IPS DF 4.7 (cell line): ENCODE data around the gene SERINC2.
A peak's percentile ranks its signal among the peaks of the same experiment; 100 is the strongest.
"Not testable (repeated sequence)": the region's sequence is repeated elsewhere in the genome, so short reads cannot be mapped to it uniquely, and the experiment has no call there.

Source experiments
- DNase-seq: peaks from one replicate; pipeline ENCODE4 v3.0.0-alpha.2; 2013; ENCODE audit warnings: low spot score; ENCODE audit errors: extremely low read depth

The SERINC2 gene

DNA sequence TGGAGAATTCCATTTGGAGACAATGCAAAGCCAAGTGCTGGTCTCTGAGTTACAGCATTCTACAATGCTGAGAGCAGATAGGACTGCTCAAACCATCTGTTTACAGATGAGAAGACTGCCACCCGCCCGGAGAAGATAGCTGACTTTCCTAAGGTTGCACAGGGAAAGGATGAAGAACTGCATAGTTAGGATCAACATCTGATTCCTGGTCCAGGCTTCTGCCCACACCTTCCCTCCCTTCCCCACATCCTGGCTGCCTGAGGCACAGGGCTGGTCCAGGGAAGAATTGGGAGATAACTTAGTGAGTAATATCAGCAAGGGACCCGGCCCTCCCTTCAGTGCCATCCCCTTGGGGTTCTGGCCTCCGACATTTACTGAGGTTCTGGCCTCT lies 2.0 kb downstream of the SERINC2 start:
- DNase-seq = no peak

DNA sequence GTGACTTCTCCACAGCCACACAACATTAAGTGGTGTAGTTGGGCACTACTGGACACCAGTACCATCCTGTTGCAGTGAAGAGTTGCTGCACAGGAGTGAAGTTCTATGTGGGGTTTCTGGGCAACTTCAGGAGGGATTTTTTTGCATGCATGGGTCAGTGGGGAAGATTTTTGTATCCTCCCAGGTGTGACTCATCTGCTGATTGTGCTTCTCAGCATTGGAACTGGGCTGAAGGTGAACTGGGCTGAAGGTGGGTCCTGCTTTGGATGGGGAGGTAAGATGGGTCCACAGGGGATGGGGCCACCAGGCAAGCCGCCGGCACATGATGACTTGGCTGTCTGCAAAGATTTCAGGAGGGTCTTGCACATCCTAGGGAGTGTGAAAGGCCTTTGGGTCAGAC lies 2.6 kb downstream of the SERINC2 start:
- no peak for DNase-seq

DNA sequence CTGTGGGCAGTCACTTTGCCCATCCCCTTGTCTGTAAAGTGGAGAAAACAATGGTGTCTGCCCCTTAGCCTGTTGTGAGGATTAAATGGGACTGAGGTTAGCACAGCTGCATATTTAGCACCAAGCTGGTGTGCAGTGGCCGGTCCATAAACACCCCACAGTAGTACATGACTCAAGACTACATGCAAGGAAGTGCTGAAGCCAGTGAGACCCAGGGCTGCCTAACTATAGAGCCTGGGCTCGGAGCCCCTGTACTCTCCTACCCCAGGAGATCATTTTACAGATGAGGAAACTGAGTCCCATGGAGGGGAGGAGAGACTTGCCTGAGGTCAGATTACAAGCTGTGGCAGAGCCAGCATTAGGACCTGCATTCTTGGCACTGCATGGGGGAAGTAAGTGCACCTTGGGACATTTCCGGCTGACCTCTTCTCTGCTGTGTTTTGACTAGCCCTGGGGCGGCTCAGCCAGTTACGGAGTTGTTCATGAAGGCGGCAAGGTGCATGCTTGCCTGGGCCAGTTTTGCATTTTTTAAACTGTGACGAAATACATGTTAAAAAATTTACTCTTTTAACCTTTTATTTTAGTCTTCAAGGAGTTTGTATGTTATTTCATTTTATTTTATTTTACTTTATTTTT lies 3.2 kb downstream of the SERINC2 start:
- DNase-seq = no peak

DNA sequence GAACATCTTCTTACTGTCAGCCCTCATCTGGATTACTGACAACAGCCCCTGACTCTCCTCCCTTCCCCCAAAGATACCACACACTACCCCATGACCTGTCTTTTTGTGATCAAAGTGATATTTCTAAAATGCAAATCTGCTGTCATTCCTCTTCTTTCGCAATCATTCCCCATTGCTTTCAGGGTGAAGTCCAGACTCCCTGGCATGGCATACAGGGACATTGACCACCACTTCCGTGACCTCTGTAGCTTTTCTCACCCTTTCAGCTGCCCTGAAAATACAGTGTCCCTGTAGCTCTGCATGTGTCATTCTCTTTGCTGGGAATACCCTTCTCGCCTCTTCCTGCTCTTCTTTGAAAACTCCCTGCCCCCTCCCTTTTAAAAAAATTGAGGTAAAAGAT lies 4.1 kb downstream of the SERINC2 start:
- DNase-seq = no peak

DNA sequence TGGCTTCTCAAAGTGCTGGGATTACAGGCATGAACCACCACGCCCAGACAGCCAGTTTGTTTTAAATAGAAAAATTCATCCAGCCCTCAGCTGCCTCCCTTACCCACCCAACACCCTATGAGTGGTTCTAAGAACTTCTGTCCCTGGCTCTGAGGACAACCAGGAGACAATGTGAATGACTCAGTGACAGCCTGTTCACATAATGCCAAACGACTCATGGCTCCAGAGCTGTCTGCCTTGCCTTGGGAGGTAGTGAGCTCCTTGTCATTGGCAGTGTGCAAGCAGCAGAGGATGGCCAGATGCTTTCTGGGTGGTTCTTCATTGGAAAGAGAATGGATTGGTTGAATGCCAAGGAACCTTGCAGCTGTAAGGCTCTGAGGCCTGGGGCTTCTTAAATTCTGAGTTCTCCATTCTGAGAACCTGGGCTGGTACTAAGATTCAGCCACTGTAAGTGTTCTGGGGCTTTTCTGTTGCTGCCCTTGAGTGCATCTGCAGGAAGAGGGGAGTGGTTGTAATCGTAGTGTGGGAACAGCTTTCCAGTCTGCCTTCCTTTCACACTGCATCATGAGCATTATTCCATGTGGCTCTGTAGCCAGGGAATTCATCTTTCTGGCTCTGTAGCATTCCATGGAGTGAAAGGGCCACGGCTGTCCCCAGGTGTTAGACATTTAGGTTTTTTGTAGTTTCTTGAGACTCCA lies 5.8 kb downstream of the SERINC2 start:
- DNase-seq = no peak

DNA sequence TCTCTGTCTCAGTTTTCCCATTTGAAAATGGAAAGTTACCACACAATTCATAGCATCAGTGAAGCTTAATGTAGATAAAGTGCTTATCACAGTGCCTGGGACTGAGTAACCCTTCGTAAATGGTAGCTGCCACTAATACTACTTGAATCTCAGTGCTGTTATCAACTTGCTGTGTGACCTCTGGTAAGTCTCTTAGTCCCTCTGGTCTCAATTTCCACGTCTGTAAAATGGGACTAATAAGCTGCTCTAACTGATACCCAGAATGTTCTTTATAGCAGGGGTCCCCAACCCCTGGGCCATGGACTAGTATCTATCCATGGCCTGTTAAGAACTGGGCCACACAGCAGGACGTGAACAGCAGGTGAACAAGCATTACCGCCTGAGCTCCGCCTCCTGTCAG lies 7.7 kb downstream of the SERINC2 start:
- no peak for DNase-seq

DNA sequence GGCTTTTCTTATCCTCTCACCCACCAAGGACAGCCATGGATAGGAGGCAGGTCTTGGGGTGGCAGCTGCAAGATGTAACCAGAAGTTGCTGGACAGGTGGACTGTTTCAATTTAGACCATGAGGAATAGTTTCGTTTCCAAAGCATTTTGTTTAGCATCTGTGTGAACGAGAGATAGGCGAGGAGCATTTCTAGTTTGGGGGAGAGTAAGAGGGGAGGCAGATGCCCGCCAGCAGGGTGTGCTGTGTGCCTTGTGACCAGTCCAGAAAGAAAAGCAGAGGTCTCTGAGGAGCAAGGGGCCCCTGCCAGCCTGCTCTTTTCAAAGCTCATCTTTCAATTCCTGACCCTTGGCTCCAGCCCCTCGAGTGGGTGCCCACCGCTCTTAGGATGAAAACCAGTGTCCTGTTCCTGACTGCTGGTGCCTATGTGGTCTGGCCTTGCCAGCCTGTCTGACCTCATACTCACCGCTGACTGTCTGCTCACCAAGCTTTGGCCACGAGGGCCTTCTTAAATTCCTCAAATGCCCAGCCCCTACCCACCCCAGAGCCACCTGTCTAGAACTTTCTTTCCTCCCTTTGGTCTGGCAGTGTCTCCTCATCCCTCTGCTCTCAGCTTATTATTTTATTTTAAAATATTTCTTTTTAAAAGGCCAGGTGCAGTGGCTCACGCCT lies 8.5 kb downstream of the SERINC2 start:
- no peak for DNase-seq

DNA sequence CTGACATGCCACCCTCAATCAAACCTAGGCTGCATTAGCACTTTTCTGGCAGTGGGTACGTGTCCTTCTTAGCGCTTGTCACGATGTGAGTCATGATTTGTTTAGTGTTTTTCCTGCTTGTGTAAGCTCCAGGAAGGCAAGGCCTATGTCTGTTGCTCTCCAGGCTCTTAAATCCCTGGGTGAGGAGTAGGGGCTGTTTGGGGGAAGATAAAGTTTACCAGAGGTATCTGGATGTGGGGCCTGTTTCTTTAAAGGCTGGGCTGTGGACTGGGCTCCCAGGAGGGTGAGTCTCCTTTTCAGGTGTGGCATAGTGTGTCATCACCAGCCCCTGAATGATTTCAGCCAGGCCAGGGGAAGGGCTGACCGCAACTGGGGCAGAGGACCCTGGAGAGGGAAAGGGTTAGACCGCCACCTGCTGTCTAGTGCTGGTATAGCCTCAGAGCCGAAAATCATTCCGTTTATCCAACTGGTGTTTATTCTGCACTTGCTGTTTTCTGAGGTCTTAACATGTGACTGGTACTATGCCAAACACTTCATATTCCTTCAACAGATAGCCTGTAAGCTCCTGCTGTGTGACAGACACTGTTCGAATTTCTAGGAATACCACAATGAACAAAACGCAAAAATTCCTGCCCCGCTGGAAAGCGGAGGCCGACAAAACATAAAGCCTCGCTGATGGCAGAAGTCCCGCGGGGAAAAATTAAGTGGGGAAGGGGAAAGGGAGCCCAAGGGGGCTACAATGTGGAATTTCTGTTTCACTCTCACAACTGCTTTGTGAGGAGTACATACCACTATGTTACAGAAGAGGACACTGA lies 9.7 kb downstream of the SERINC2 start:
- peak; percentile 36 for DNase-seq

DNA sequence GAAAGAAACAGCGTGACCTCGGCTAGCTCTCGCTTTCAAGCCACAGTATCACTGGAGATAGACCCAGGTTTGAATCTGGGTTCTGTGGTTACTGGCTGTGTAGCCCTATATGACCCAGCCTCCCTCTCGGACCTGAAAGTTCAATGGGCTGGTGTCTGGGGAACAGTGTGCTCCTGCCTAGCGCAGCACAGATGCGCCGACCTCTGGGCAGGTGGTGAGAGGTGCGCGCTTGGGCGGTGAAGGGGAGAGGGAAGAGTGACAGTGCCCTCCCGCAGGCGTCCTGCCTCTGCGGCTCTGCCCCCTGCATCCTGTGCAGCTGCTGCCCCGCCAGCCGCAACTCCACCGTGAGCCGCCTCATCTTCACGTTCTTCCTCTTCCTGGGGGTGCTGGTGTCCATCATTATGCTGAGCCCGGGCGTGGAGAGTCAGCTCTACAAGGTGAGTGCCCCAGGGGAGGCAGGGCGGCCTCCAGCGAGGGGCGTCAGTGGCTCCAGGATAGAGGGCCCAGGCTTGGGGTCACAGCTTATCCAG lies 10.5 kb downstream of the SERINC2 start:
- DNase-seq = no peak

DNA sequence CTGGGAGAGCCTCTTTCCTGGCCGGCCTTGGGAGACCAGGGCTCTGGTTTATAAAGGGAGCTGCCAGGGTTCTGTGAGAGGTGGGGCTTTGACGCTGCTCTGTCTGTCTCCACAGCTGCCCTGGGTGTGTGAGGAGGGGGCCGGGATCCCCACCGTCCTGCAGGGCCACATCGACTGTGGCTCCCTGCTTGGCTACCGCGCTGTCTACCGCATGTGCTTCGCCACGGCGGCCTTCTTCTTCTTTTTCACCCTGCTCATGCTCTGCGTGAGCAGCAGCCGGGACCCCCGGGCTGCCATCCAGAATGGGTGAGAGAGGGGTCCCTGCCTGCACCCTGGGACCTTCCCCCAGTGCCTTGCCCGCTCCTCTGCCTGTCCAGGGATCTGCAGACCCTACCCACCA lies 11.6 kb downstream of the SERINC2 start:
- DNase-seq = no peak

DNA sequence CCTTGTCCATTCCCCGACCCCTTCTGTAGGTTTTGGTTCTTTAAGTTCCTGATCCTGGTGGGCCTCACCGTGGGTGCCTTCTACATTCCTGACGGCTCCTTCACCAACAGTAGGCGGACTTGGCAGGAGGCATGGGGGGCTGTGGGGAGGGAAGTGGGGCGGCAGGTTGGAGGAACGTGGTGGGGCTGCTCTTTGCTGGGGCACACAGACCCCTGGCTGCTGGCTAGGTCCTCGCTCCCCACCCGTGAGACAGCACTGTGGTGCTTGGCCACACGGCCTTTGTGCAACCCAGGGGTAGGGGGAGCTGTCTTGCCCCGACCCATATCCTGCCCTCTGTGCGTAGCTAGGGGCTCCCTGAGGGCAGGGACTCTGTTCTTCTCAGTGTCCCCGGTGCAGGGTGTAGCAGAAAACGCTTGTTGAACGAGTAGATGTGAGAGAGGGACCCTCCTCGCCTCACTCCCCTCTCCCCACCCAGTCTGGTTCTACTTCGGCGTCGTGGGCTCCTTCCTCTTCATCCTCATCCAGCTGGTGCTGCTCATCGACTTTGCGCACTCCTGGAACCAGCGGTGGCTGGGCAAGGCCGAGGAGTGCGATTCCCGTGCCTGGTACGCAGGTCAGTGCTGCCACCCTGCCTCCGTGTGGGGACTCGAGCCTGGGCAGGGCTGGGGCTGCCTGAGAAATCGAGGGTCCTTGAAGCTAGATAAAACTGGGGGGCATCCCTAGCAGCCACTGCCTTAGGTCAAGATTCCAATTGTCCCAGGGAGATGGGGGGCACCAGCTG lies 12.5 kb downstream of the SERINC2 start:
- no peak for DNase-seq

DNA sequence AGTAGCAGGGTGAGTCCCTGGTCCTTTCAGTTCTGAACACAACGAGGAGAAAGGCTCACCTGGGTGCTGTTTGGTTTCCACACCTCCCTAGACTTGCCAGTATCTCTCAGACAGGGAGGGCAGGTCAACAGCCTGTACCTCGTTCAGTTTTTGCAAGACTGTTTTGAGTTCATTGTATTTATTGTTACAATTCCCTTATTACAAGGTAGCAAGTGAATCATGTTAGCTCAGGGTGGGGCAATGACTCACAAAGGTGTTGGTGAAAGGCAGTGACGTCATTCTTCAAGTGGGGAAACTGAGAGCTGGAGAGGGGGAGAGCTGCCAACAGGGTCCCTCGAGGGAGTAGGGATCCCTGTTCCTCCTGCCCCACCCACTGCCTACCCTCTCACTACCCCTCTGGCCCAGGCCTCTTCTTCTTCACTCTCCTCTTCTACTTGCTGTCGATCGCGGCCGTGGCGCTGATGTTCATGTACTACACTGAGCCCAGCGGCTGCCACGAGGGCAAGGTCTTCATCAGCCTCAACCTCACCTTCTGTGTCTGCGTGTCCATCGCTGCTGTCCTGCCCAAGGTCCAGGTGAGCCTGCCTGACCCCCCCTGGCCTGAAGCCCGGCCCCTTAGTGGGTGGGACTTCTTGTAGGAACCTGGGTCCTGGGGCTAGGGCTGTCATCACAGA lies 13.4 kb downstream of the SERINC2 start:
- no peak for DNase-seq

DNA sequence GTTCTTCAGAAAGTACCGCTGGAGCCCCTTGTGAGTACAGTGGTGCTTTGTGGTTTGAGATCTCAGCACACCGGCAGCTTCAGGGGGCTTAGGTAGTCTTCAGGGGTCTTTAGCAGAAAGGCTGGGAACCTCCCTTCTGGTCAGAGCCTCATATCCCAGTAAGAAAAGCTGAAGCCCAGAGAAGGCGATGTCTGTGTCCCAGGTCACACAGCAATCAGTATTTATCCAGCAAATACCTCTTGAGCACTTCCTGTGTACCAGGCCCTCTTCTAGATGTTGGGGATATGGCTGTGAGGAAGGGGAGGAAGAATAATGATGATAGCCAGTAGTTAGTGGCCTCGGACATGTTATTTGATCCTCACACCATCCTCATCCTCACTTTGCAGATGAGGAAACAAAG lies 14.3 kb downstream of the SERINC2 start:
- no peak for DNase-seq

DNA sequence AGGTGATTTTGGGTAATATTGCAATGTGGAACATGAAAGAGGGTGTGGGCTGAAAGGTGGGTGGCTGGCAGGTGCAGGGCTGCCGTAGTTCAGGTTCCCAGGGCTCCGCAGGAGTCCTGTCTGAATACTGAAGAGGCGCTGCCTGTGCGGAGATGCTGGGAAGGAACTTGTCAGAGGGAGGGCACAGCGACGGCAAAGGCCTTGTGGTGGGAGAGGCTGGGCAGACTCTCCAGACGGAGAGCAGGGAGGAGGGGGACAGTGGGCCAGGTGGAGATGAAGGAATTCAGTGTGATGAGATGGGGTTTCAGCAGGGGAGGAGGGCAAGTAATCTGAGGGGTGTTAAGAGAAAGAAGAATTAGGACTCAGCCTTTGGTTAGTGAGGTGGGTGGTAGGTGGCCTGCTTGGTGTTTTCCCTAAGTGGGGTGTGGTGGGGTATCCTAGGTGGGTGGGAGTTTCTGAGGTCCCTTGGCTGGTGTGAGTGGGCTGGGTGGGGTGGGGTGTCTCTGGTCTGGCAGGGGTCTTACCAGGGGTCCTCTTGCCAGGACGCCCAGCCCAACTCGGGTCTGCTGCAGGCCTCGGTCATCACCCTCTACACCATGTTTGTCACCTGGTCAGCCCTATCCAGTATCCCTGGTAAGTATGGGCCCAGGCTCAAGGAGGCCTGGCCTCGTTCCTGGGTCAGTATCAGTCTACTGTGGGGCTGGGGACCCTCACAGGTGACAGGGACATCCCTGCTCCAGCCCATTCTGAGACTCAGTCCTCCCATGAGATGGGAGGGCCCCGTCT lies 15.6 kb downstream of the SERINC2 start:
- no peak for DNase-seq

DNA sequence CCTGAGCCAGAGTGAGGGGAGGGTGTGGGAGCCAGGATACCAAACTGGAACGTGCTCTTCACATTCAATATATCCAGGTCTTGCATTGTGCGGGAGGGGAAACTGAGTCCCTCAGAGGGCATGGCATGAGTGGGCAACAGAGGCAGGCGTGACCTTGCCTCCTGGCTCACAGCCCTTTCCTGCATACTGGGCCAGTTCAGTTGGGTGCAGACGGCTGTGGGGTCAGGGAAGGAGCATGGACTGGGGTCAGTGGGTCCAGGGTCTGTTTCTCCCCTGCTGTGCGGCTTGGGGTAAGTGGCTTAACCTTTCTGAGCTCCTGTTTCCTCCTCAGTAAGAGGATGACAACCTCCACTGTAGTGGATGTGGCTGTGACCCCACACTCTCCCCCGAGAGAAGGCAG lies 16.6 kb downstream of the SERINC2 start:
- DNase-seq = no peak

DNA sequence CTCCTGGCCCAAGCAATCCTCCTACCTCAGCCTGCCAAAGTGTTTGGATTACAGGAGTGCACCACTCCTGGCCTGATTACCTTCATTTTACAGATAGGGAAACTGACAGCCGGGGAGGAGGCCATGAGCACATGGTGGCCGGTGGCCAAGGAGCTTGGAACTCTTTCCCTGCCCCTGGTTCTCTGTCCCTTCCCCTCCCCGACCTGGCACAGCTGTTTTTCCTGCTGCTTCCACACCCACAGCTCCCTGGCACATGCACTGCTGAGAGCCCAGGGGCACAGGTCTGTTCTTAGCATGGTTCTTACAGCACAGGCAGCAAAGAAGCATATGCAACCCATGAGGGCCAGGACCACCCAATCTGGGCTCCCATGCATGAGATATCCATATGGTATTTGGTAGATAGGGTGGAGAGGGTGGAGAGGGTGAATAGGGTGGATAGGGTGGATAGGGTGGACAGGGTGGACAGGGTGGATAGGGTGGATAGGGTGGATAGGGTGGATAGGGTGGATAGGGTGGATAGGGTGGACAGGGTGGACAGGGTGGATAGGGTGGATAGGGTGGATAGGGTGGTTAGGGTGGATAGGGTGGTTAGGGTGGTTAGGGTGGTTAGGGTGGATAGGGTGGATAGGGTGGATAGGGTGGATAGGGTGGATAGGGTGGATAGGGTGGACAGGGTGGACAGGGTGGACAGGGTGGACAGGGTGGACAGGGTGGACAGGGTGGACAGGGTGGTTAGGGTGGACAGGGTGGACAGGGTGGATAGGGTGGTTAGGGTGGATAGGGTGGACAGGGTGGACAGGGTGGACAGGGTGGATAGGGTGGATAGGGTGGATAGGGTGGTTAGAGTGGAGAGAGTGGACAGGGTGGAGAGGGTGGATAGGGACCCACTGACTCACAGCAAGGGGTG lies 18.6 kb downstream of the SERINC2 start:
- not testable (repeated sequence) for DNase-seq

DNA sequence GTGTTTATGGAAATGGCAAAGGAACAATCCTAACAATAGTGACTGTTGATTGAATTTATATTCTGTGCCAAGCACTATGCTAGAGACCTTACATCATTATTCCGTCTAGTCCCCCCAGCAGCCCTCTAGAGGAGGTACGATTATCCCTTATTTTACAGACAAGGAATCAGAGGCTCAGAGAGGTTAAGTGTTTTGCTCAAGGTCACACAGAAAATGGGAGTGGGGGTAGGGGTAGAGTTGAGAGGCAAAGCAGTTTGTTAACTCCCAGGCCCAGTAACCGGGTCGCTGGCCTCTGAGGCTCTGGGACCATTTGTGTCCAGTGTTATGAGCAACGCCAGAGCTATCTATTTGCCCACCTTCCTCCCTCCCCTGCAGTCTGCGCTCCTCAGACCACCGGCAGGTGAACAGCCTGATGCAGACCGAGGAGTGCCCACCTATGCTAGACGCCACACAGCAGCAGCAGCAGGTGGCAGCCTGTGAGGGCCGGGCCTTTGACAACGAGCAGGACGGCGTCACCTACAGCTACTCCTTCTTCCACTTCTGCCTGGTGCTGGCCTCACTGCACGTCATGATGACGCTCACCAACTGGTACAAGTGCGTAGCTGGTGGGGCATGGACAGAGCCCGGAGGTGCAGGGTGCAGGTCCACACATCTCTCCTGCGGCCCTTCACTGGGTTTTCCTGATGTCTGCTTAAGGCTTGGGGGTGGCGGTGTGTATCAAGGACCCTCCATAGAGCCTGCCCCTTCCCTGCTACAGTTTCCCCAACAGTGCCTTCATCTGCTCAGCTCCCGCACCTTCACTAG lies 19.8 kb downstream of the SERINC2 start:
- no peak for DNase-seq
